GM12878 (cell line): ENCODE results near the gene CYP24A1. TPM values are rescaled to one million over a fixed set of nuclear protein-coding genes. Genes with fewer than 3 reads are reported as not detected.

Source experiments
- ATAC-seq: fragments of 200-7000 bp; cut with Tn5 transposase; 3 replicates; pipeline ENCODE4 v1.9.1; 2020; ENCODE audit warnings: mild to moderate bottlenecking, moderate library complexity
- BruUV-seq: library from RNA; stranded (reverse); fragments of 400-500 nt; replicated peaks from 2 replicates; lab custom pipeline; 2021; lab: Mats Ljungman, UMichigan
- CTCF ChIA-PET: fragments of 300-600 bp; sonication (Branson Sonifier 250); formaldehyde crosslinking; extraction: SDS; loops from one replicate; lab custom pipeline; 2021; ENCODE audit warnings: inconsistent platforms; lab: Yijun Ruan, JAX
- POLR2A ChIA-PET: fragments of 350-600 bp; formaldehyde crosslinking; extraction: SDS; loops from one replicate; lab custom pipeline; 2021; ENCODE audit warnings: inconsistent platforms; lab: Charles Lee
- RAD21 ChIA-PET: fragments of 300-600 bp; sonication (Branson Sonifier 250); formaldehyde crosslinking; loops from one replicate; lab custom pipeline; 2023; ENCODE audit warnings: antibody characterized with exemption; ENCODE audit not compliant: unreplicated experiment; lab: Charles Lee
- SMC1A ChIA-PET: fragments of 300-600 bp; sonication (Branson Sonifier 250); formaldehyde crosslinking; loops from one replicate; lab custom pipeline; 2023; ENCODE audit not compliant: unreplicated experiment, uncharacterized antibody; lab: Charles Lee
- DNase-seq: peaks from one replicate; pipeline ENCODE4 v3.0.0-alpha.2; 2011; ENCODE audit warnings: low read depth, low spot score
- FAIRE-seq: peaks from 3 replicates; lab custom pipeline; 2011; peaks lifted over from hg19 to GRCh38; lab: Jason Lieb, UNC
- H2AFZ ChIP-seq: 2 replicates; pipeline ENCODE4 v1.6.0; 2011; ENCODE audit warnings: low read depth, low read length, control low read depth; ENCODE audit not compliant: control insufficient read depth
- H3K27ac ChIP-seq: 2 replicates; pipeline ENCODE4 v1.5.1; 2011; ENCODE audit warnings: control low read depth; ENCODE audit not compliant: control insufficient read depth, insufficient read depth
- H3K27me3 ChIP-seq, 2 experiments: replicated peaks in 1 of 2; 2 replicates each; pipeline versions ENCODE4 v1.6.0 to v1.6.1; 2011; ENCODE audit warnings: low read length in 1 of 2; ENCODE audit not compliant: control insufficient read depth in 2 of 2, insufficient read depth in 2 of 2
- H3K36me3 ChIP-seq, 2 experiments: 2 replicates each; pipeline ENCODE4 v1.5.1; 2011; ENCODE audit warnings: low read length in 1 of 2; ENCODE audit not compliant: control insufficient read depth in 2 of 2, insufficient read depth in 2 of 2
- H3K4me1 ChIP-seq: 2 replicates; pipeline ENCODE4 v1.6.1; 2011; ENCODE audit warnings: mild to moderate bottlenecking, low read length, moderate library complexity, mixed read lengths; ENCODE audit not compliant: control insufficient read depth, insufficient read depth
- H3K4me2 ChIP-seq: 2 replicates; pipeline ENCODE4 v1.6.0; 2011; ENCODE audit warnings: control low read depth; ENCODE audit not compliant: control insufficient read depth, insufficient read depth
- H3K4me3 ChIP-seq: fragments of 200-600 bp; sonication (generic); 2 replicates; pipeline ENCODE4 v1.5.1; 2016
- H3K79me2 ChIP-seq: 2 replicates; pipeline ENCODE4 v1.6.0; 2011; ENCODE audit warnings: low read length; ENCODE audit not compliant: control insufficient read depth, insufficient read depth
- H3K9ac ChIP-seq: 2 replicates; pipeline ENCODE4 v1.8.0; 2011; ENCODE audit warnings: low read length, control low read depth, mixed read lengths; ENCODE audit not compliant: control insufficient read depth, insufficient read depth
- H3K9me3 ChIP-seq: replicated peaks from 3 replicates; pipeline ENCODE4 v1.5.1; 2011; ENCODE audit warnings: mild to moderate bottlenecking, low read length; ENCODE audit not compliant: control insufficient read depth, insufficient read depth
- H4K20me1 ChIP-seq: 2 replicates; pipeline ENCODE4 v1.6.0; 2011; ENCODE audit not compliant: control insufficient read depth, insufficient read depth
- NFXL1 ChIP-seq: fragments of 450-650 bp; IDR thresholded peaks from 2 replicates; pipeline ENCODE4 v1.6.1; 2017; ENCODE audit warnings: antibody characterized with exemption, mild to moderate bottlenecking, borderline replicate concordance
- ZNF592 ChIP-seq: fragments of 450-650 bp; IDR thresholded peaks from 2 replicates; pipeline ENCODE4 v1.6.1; 2017; ENCODE audit warnings: mild to moderate bottlenecking, moderate library complexity
- WGBS: methylation state at CpG from one replicate; pipeline ENCODE4 v1.1.6; 2016; ENCODE audit warnings: low lambda C conversion rate; ENCODE audit not compliant: insufficient replicate concordance, insufficient coverage; ENCODE audit errors: missing lambda C conversion rate; 5-methylcytosine and 5-hydroxymethylcytosine counted together
- in situ Hi-C: fragments of 300-500 bp; cut with MboI; formaldehyde crosslinking; loops from 9 replicates; pipeline ENCODE4 v1.14.3; 2018; ENCODE audit warnings: mixed read lengths
- intact Hi-C: fragments of 100-400 bp; cut with micrococcal nuclease; formaldehyde crosslinking; loops from one replicate; pipeline ENCODE4 v1.14.2; 2022; ENCODE audit not compliant: unreplicated experiment
- polyA plus RNA-seq, 11 experiments: library from polyadenylated mRNA; depleted of rRNA in 4 of 11; unstranded in 6 of 11; stranded (reverse) in 5 of 11; fragments of >200 nt; fragmentation: Nextera tagmentation in 4 of 11; fragmentation: Illumina TruSeq in 1 of 11; extraction: Ambion mirVana in 4 of 11; extraction: Trizol in 1 of 11; gene quantifications; 1 replicate in 1 of 11; 2 replicates in 10 of 11; pipeline versions ENCODE4 v1.2.1 to v1.2.3, GENCODE V29; 2011 to 2016; ENCODE audit warnings: inconsistent platforms in 2 of 11, missing spikeins in 2 of 11, low read depth in 1 of 11
- total RNA-seq, 4 experiments: library from RNA; depleted of rRNA in 3 of 4; stranded (reverse); fragments of >200 nt in 3 of 4; fragmentation: Illumina TruSeq in 1 of 4; extraction: Trizol in 1 of 4; gene quantifications; 2 replicates each; pipeline versions ENCODE4 v1.2.1 to v1.2.3, GENCODE V29; 2013 to 2021

The CYP24A1 gene
- total and polyA plus RNA-seq, 10 of the 15 experiments (the other 5 are each of a cell fraction or from before 2014, with no cell fraction given) = 0.69 TPM; not detected in 9

- no peaks in the 10 kb centered on the region; the same call in 2 of the 3 replicates for H3K9me3 ChIP-seq
- SMC1A ChIA-PET = no interaction called here
- no peak for FAIRE-seq
- H3K27me3 ChIP-seq = no peaks in the 10 kb centered on the region
- no peak overlapping the region for H3K4me3 ChIP-seq
- CTCF ChIA-PET = interaction anchor here (1.0 kb wide), 1 partner anchor 9 kb away, joined by 3 read pairs; no protein-coding TSS in a partner anchor
- H2AFZ ChIP-seq = no peak overlapping the region
- ATAC-seq = no peak
- no peak overlapping the region for H3K27ac ChIP-seq
- TF ChIP-seq ZNF592 (no peak), NFXL1 (peak; percentile 25; the same call in 1 of the 2 replicates)
- no peaks in the 10 kb centered on the region for H3K79me2 ChIP-seq
- RAD21 ChIA-PET = no interaction called here
- in situ Hi-C loops = no loop called here
- no peaks in the 10 kb centered on the region for H3K4me1 ChIP-seq
- no peak overlapping the region for H3K9ac ChIP-seq
- DNase-seq = no peak
- H3K4me2 ChIP-seq = no peak overlapping the region
- intact Hi-C loops = no loop called here
- BruUV-seq = no TSS peak
- H4K20me1 ChIP-seq = no peaks in the 10 kb centered on the region
- no peaks in the 10 kb centered on the region for H3K36me3 ChIP-seq
- 32% methylated on average over 4 of the region's 4 CpGs for WGBS
- POLR2A ChIA-PET = no interaction called here
Observed at GRCh38 chr20:54112221-54112884, 61.4 kb downstream of the CYP24A1 start.
